AG09309 (cell line): ENCODE data around the gene DLG2.
"Not testable (repeated sequence)": the region's sequence is repeated elsewhere in the genome, so short reads cannot be mapped to it uniquely, and the experiment has no call there.

ENCODE experiments used
- DNase-seq: peaks from one replicate; pipeline ENCODE4 v3.0.0-alpha.2; 2010; ENCODE audit warnings: low read depth
- H3K4me3 ChIP-seq: 2 replicates; pipeline ENCODE4 v1.5.1; 2011; ENCODE audit warnings: mild to moderate bottlenecking, low read depth, low read length, moderate library complexity; ENCODE audit not compliant: control insufficient read depth
- TF ChIP-seq, protein P1 (sequence below): IDR thresholded peaks from 2 replicates; pipeline ENCODE4 v1.5.1; 2011; ENCODE audit warnings: mild to moderate bottlenecking, low read depth, low read length, inconsistent platforms; ENCODE audit not compliant: insufficient read depth, control insufficient read depth; ENCODE audit errors: missing control alignments

DLG2 gene

DNA sequence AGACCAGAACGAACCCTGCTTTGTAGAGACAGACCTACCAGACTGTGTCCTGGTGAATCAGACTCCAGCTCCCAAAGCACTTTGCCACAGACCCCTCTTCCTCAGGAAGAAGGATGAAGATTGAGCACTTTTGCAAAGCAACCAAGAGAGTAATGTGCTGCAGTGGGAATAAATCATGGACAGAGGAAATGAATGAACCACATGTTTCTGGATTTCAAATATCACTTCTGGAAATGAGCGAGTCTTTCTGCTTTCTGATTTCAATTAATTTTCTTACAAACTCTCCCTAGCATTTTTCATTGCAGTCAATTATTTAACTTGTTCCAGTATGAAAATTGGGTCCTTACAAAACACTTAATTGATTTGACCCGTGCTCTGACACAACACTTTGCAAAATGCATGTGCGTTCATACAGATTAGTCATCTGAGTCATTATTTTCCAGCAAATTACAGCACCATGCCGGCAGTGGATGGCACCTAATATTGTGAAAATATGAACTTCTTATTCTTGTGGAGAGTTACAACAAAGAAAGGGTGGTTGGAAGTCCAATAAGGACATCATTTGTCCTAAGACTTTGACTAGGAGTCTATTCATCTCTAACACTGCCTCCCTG lies 2025.1 kb downstream of the DLG2 start:
- TF ChIP-seq, protein P1, sequence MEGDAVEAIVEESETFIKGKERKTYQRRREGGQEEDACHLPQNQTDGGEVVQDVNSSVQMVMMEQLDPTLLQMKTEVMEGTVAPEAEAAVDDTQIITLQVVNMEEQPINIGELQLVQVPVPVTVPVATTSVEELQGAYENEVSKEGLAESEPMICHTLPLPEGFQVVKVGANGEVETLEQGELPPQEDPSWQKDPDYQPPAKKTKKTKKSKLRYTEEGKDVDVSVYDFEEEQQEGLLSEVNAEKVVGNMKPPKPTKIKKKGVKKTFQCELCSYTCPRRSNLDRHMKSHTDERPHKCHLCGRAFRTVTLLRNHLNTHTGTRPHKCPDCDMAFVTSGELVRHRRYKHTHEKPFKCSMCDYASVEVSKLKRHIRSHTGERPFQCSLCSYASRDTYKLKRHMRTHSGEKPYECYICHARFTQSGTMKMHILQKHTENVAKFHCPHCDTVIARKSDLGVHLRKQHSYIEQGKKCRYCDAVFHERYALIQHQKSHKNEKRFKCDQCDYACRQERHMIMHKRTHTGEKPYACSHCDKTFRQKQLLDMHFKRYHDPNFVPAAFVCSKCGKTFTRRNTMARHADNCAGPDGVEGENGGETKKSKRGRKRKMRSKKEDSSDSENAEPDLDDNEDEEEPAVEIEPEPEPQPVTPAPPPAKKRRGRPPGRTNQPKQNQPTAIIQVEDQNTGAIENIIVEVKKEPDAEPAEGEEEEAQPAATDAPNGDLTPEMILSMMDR = no peak
- DNase-seq = no peak
- no peak overlapping the region for H3K4me3 ChIP-seq

DNA sequence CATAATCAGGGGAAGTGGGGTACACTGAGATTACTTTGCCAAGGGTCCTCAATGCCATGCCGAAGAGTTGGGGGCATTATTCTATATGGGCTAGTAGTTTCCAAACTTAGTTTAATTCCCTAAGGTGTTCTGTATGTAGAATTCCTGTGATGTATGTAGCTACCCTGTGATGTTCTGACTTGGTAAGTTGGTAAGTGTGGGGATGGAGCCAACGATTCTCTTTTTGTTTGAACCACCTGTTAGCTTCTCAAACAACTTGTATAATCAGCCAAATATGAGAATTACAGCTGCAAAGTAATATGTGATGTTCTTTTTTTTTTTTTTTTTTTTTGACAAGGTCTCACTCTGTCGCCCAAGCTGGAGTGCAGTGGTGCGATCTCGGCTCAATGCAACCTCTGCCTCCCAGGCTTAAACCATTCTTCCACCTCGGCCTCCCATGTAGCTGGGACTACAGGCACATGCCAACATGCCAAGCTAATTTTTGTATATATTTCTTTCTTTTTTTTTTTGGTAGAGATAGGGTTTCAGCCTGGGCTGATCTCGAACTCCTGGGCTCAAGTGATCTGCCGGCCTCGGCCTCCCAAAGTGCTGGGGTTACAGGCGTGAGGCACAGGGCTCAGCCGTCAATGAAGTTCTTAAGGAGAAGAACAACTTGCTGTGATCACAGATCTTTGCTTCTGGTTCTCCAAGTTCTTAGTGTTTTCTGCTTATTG lies 2025.8 kb downstream of the DLG2 start:
- TF ChIP-seq, protein P1 = no peak
- no peak for DNase-seq

GRCh38 chr11:83600661-83601060 lies 2026.5 kb downstream of the DLG2 start:
- no peak for DNase-seq
- TF ChIP-seq, protein P1 = no peak
- H3K4me3 ChIP-seq = no peak overlapping the region

More for the DNA sequence above, 2025.8 kb downstream of the DLG2 start:
- H3K4me3 ChIP-seq = no peak overlapping the region

DNA sequence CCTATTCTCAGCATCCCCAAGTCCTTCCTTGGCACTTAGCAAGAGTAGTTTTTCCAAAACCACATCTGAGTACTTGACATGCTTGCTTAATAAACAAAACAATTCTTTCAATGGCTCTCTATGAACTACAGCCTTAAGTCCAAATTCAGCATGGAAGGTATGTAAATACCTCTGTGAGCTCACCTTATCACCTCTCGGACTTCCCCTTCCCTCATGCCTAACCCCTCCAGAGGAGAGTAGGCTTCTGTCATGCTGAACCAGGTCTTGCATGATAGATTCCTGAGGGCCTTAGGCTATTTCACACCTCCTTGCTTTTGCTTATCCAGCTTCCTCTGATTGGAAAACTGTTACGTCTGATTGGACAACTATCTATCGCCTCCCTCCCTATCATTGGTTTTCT lies 2028.1 kb downstream of the DLG2 start:
- TF ChIP-seq, protein P1 = no peak
- DNase-seq = no peak

GRCh38 chr11:83587797-83588196 lies 2039.3 kb downstream of the DLG2 start:
- not testable (repeated sequence) for DNase-seq, H3K4me3 ChIP-seq

More for the DNA sequence above, 2028.1 kb downstream of the DLG2 start:
- H3K4me3 ChIP-seq = no peak overlapping the region

- TF ChIP-seq, protein P1 = no peak
- no peak overlapping the region for H3K4me3 ChIP-seq
- DNase-seq = peak; percentile 42
These were observed 2043.3 kb downstream of the DLG2 start for GRCh38 chr11:83583757-83584366.

- H3K4me3 ChIP-seq = no peak overlapping the region
- TF ChIP-seq, protein P1 = no peak
- no peak for DNase-seq
These were observed 2052.6 kb downstream of the DLG2 start for GRCh38 chr11:83574519-83574918.
